Gastrocnemius medialis (tissue), 4 donors: ENCODE measurements around the gene CHRNA3. TPM values are rescaled to one million over a fixed set of nuclear protein-coding genes. Genes with fewer than 3 reads are reported as not detected.

Experiments
- ATAC-seq, 2 donors: fragments of 150-250 bp; one replicate each; pipeline ENCODE4 v1.9.1; 2016
- DNase-seq, 2 donors: peaks; one replicate each; pipeline ENCODE4 v3.0.0-alpha.2; 2019
- H3K27ac ChIP-seq, 4 donors: fragments of 200-600 bp; sonication (generic); 1 replicate in 1 of 4; 2 replicates in 3 of 4; pipeline ENCODE4 v1.5.1; 2016 to 2018; ENCODE audit warnings: mild to moderate bottlenecking in 2 of 4, moderate library complexity in 1 of 4
- H3K27me3 ChIP-seq, 3 donors: fragments of 200-600 bp; sonication (generic) in 2 of 3; 1 replicate in 1 of 3; 2 replicates in 2 of 3; pipeline versions ENCODE4 v1.5.1 to v1.6.0; 2016 to 2019; ENCODE audit warnings: mild to moderate bottlenecking in 1 of 3, moderate library complexity in 1 of 3
- H3K36me3 ChIP-seq, 2 donors: fragments of 200-600 bp; sonication (generic) in 1 of 2; one replicate each; pipeline ENCODE4 v1.5.1; 2017 to 2018
- H3K4me1 ChIP-seq, 2 donors: fragments of 200-600 bp; sonication (generic) in 1 of 2; one replicate each; pipeline ENCODE4 v1.5.1; 2016 to 2017; ENCODE audit warnings: mild to moderate bottlenecking in 2 of 2
- H3K4me3 ChIP-seq, 4 donors: fragments of 200-600 bp; sonication (generic) in 3 of 4; 1 replicate in 1 of 4; 2 replicates in 3 of 4; pipeline ENCODE4 v1.5.1; 2016 to 2019; ENCODE audit warnings: mild to moderate bottlenecking in 2 of 4
- H3K9me3 ChIP-seq, 3 donors: fragments of 200-600 bp; sonication (generic) in 2 of 3; 1 replicate in 1 of 3; 2 replicates in 2 of 3; pipeline ENCODE4 v1.5.1; 2016 to 2019
- POLR2A ChIP-seq, 2 donors: fragments of 450-650 bp; IDR thresholded peaks; one replicate each; pipeline ENCODE4 v1.6.1; 2017; ENCODE audit warnings: antibody characterized with exemption in 2 of 2, mild to moderate bottlenecking in 2 of 2, moderate library complexity in 2 of 2
- in situ Hi-C, 4 donors: fragments of 200-750 bp; cut with MboI; loops; one replicate each; pipeline versions ENCODE4 v1.15.0 to v1.8.0; 2017; ENCODE audit warnings: low sequenced_read_pairs in 4 of 4
- intact Hi-C: fragments of 100-400 bp; cut with DNase I; formaldehyde crosslinking; loops from one replicate; pipeline ENCODE4 v1.15.1; 2023; ENCODE audit warnings: low total_unique reads
- total RNA-seq, 4 donors: library from RNA; depleted of rRNA; stranded (reverse); fragments of >200 nt; gene quantifications; one replicate each; pipeline versions ENCODE4 v1.1.0 to v1.2.3, GENCODE V29; 2016
- TF ChIP-seq, protein P1 (sequence below), 5 experiments: fragments of 450-650 bp in 3 of 5; fragments of 200-600 bp in 2 of 5; sonication (generic) in 2 of 5; IDR thresholded peaks in 4 of 5; conservative IDR thresholded peaks in 1 of 5; 1 replicate in 4 of 5; 2 replicates in 1 of 5; pipeline ENCODE4 v1.5.1; 2016 to 2019; ENCODE audit warnings: antibody characterized with exemption in 5 of 5, mild to moderate bottlenecking in 3 of 5, moderate library complexity in 3 of 5

CHRNA3 gene
- total RNA-seq, 4 donors from 2014 or later, result 0.11 TPM; not detected in 3

DNA sequence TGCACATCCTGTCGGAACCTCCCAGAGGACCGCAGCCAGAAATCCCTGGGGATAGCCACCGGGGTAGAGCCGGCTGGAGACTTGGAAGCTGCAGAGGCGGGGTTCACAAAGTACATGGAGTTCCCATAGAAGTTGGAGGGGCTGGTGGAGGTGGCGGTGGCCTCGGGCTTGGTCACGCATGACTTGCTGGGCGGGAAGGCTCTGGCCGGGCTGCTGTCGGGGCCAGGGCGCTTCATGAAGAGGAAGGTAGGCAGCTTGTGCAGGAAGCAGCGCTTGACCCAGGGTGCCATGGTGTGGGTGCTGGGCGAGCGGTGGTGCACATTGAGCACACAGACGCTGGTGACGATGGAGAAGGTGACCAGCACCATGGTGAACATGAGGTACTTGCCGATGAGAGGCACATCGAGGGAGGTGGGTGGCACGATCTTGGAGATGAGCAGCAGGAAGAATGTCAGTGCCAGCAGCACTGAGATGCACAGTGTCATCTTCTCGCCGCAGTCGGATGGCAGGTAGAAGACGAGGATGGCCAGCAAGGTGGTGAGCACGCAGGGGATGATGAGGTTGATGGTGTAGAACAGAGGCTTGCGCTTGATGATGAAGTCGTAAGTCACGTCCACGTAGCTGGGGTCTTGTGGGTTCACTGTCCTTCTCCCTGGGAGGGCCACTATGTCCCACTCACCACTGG is 8.4 kb upstream of the CHRNA3 start:
- ATAC-seq (no peak), DNase-seq (no peak)
- TF ChIP-seq, protein P1, sequence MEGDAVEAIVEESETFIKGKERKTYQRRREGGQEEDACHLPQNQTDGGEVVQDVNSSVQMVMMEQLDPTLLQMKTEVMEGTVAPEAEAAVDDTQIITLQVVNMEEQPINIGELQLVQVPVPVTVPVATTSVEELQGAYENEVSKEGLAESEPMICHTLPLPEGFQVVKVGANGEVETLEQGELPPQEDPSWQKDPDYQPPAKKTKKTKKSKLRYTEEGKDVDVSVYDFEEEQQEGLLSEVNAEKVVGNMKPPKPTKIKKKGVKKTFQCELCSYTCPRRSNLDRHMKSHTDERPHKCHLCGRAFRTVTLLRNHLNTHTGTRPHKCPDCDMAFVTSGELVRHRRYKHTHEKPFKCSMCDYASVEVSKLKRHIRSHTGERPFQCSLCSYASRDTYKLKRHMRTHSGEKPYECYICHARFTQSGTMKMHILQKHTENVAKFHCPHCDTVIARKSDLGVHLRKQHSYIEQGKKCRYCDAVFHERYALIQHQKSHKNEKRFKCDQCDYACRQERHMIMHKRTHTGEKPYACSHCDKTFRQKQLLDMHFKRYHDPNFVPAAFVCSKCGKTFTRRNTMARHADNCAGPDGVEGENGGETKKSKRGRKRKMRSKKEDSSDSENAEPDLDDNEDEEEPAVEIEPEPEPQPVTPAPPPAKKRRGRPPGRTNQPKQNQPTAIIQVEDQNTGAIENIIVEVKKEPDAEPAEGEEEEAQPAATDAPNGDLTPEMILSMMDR (IDR thresholded peaks at IDR 0.05 in 4 of 5, conservative IDR thresholded peaks at IDR 0.05 in 1 of 5), result no peak
- no peak for TF ChIP-seq POLR2A (IDR thresholded peaks at IDR 0.05)
- intact Hi-C loops (no loop called here), in situ Hi-C loops (loop anchor here in 2 of 4 donors (10.0 to 25.0 kb wide), 2 partner anchors 66 to 558 kb away; no protein-coding TSS in a partner anchor)
- H3K27me3 ChIP-seq, result peaks cover 0 to 10% (median 0%) of the 10 kb centered on the region in 3 donors
- no peaks in the 10 kb centered on the region for H3K36me3 ChIP-seq
- H3K27ac ChIP-seq, result no peak overlapping the region
- H3K9me3 ChIP-seq, result peaks cover 0 to 6% (median 0%) of the 10 kb centered on the region in 3 donors
- H3K4me3 ChIP-seq, result no peak overlapping the region
- H3K4me1 ChIP-seq, result no peaks in the 10 kb centered on the region

DNA sequence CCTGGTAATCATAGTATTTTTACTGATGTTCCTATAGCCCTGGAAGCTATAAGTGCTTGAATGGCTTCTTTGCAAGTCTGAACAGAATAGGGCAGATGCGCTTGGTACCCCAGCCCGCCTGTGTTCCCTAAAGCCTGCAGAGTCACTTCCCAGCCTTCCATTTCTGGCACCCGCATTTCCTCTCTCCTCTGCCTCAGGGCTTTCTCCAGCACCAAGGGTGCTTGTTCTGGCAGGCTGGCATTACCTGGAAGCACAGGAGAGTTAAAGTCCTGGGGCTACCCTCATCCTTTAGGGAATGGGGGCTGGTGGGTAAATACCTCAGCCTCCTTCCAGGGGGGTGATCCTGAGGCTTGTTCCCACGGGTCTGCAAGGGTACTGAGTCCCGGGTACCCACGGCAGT is 7.4 kb upstream of the CHRNA3 start:
- no peaks in the 10 kb centered on the region for H3K4me1 ChIP-seq
- TF ChIP-seq POLR2A (IDR thresholded peaks at IDR 0.05), result no peak
- TF ChIP-seq, protein P1 (IDR thresholded peaks at IDR 0.05 in 4 of 5, conservative IDR thresholded peaks at IDR 0.05 in 1 of 5), result no peak
- in situ Hi-C loops (loop anchor here in 2 of 4 donors (10.0 to 25.0 kb wide), 2 partner anchors 67 to 559 kb away; no protein-coding TSS in a partner anchor), intact Hi-C loops (no loop called here)
- no peak overlapping the region for H3K27ac ChIP-seq
- peaks cover 0 to 11% (median 0%) of the 10 kb centered on the region in 3 donors for H3K27me3 ChIP-seq
- DNase-seq (no peak), ATAC-seq (no peak)
- H3K9me3 ChIP-seq, result peaks cover 0 to 2% (median 0%) of the 10 kb centered on the region in 3 donors
- H3K4me3 ChIP-seq, result no peak overlapping the region
- H3K36me3 ChIP-seq, result no peaks in the 10 kb centered on the region

DNA sequence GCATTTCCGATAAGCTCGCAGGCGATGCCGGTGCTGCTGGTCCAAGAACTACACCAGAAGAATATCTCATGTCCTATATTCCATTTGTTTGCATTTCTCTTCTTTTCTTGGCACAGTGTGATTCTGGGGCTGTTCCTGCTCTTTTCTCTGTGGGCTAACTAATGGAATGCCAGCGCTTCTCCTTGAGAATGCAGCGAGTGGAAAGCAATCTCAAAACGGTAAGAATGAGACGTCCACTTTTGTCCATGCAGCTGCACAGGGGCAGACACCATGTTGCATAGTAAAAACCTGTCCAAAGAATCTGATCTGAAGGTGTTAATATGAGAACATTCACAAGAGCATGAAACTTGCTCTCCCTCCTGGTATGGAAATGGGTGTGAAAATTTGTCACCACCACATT is 6.6 kb upstream of the CHRNA3 start:
- Histone ChIP-seq H3K9me3 (no peaks in the 10 kb centered on the region), H3K4me1 (no peaks in the 10 kb centered on the region), H3K4me3 (no peak overlapping the region), H3K27me3 (peaks cover 1 to 12% (median 5%) of the 10 kb centered on the region in 3 donors), H3K27ac (no peak overlapping the region), H3K36me3 (no peaks in the 10 kb centered on the region)
- TF ChIP-seq, protein P1 (IDR thresholded peaks at IDR 0.05 in 4 of 5, conservative IDR thresholded peaks at IDR 0.05 in 1 of 5), result no peak
- no peak for TF ChIP-seq POLR2A (IDR thresholded peaks at IDR 0.05)
- DNase-seq (no peak), ATAC-seq (no peak)
- in situ Hi-C loops (loop anchor here in 2 of 4 donors (10.0 to 25.0 kb wide), 2 partner anchors 67 to 560 kb away; no protein-coding TSS in a partner anchor), intact Hi-C loops (no loop called here)

DNA sequence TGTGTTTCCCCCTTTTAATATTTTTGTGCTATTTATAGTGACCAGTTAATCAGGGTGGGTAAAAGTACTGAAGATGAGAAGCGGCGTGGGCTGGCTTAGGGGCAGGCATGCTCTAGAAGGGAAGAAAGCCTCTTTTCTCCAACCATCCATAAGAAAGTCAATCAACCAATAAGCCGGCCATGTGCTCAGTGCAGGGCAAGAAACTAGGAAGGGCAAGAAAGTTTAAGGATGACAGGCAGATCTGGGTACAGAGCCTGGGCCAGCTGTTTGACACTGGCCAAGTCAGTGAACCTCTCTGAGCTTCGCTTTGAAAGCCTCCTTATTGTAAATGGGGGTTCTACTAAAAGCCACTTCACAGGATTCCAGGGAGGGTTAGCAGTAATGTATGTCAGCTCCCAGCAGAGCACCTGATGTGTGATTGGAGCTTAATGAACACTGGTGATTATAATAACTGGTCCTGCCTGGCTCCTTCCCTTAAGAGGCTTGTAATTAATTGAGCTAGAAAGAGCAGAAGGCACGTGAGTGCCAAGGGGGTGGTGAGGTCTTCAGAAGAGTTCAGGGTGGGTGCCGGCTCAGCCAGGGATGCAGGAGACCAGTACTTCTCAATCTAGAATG is 5.7 kb upstream of the CHRNA3 start:
- peaks cover 10 to 20% (median 13%) of the 10 kb centered on the region in 3 donors for H3K27me3 ChIP-seq
- in situ Hi-C loops, result loop anchor here in 2 of 4 donors (10.0 to 25.0 kb wide), 2 partner anchors 68 to 561 kb away; no protein-coding TSS in a partner anchor

More for the DNA sequence above, 5.7 kb upstream of the CHRNA3 start:
- H3K27ac ChIP-seq, result no peak overlapping the region
- ATAC-seq, result no peak
- H3K36me3 ChIP-seq, result no peaks in the 10 kb centered on the region
- no peak overlapping the region for H3K4me3 ChIP-seq
- H3K9me3 ChIP-seq, result no peaks in the 10 kb centered on the region
- TF ChIP-seq, protein P1 (IDR thresholded peaks at IDR 0.05 in 4 of 5, conservative IDR thresholded peaks at IDR 0.05 in 1 of 5), result no peak
- no peak for TF ChIP-seq POLR2A (IDR thresholded peaks at IDR 0.05)
- intact Hi-C loops, result no loop called here
- no peaks in the 10 kb centered on the region for H3K4me1 ChIP-seq
- no peak for DNase-seq
